B cell (primary cell): ENCODE measurements around the gene VPS33A. TPM values are rescaled to one million over a fixed set of nuclear protein-coding genes. Genes with fewer than 3 reads are reported as not detected.

Experiments used
- ATAC-seq: fragments of 200-7000 bp; cut with Tn5 transposase; one replicate; pipeline ENCODE4 v1.10.0; 2021; ENCODE audit warnings: low read depth, mild to moderate bottlenecking, moderate number of reproducible peaks, moderate library complexity
- CTCF ChIA-PET: fragments of 350-600 bp; sonication (Branson Sonifier 250); formaldehyde crosslinking; loops from one replicate; lab custom pipeline; 2021; ENCODE audit warnings: antibody characterized with exemption, inconsistent platforms; lab: Charles Lee
- POLR2A ChIA-PET: fragments of 350-600 bp; sonication (Branson Sonifier 250); formaldehyde crosslinking; loops from one replicate; lab custom pipeline; 2021; ENCODE audit warnings: antibody characterized with exemption; lab: Charles Lee
- DNase-seq: peaks from one replicate; pipeline ENCODE4 v3.0.0; 2013
- H2AFZ ChIP-seq: 2 replicates; pipeline ENCODE4 v1.6.1; 2012; ENCODE audit warnings: mild to moderate bottlenecking, low read depth, low read length; ENCODE audit not compliant: insufficient read depth, poor library complexity, severe bottlenecking
- H3K27ac ChIP-seq, 2 donors: 1 replicate in 1 of 2; 2 replicates in 1 of 2; pipeline ENCODE4 v1.5.1; 2012 to 2013; ENCODE audit warnings: low read length in 2 of 2, mild to moderate bottlenecking in 2 of 2, moderate library complexity in 1 of 2
- H3K27me3 ChIP-seq, 4 experiments: fragments of 200-600 bp in 1 of 4; sonication (generic) in 1 of 4; replicated peaks in 1 of 4; 1 replicate in 2 of 4; 2 replicates in 2 of 4; pipeline versions ENCODE4 v1.6.1 to v1.7.0; 2013 to 2016; ENCODE audit warnings: low read length in 3 of 4, mild to moderate bottlenecking in 2 of 4, mixed read lengths in 1 of 4, moderate library complexity in 1 of 4; ENCODE audit not compliant: insufficient read depth in 4 of 4, control insufficient read depth in 3 of 4; ENCODE audit errors: control extremely low read depth in 1 of 4
- H3K36me3 ChIP-seq, 2 experiments: replicated peaks in 1 of 2; 1 replicate in 1 of 2; 2 replicates in 1 of 2; pipeline versions ENCODE4 v1.6.1 to v1.7.1; 2013; ENCODE audit warnings: low read length in 1 of 2; ENCODE audit not compliant: insufficient read depth in 2 of 2, control insufficient read depth in 1 of 2; ENCODE audit errors: control extremely low read depth in 1 of 2, extremely low read depth in 1 of 2
- H3K4me1 ChIP-seq, 2 donors: fragments of 200-600 bp in 1 of 2; sonication (generic) in 1 of 2; 1 replicate in 1 of 2; 2 replicates in 1 of 2; pipeline versions ENCODE4 v1.5.1 to v1.6.1; 2013 to 2017; ENCODE audit warnings: low read length in 2 of 2; ENCODE audit not compliant: control insufficient read depth in 2 of 2, insufficient read depth in 2 of 2
- H3K4me2 ChIP-seq: replicated peaks from 2 replicates; pipeline ENCODE3; 2012; ENCODE audit warnings: mild to moderate bottlenecking, low read depth, low read length; ENCODE audit not compliant: poor library complexity, severe bottlenecking
- H3K4me3 ChIP-seq, 5 experiments: fragments of 200-600 bp in 1 of 5; sonication (generic) in 1 of 5; 1 replicate in 3 of 5; 2 replicates in 2 of 5; pipeline versions ENCODE4 v1.5.1 to v1.7.0; 2011 to 2016; ENCODE audit warnings: low read length in 4 of 5, mild to moderate bottlenecking in 4 of 5, low read depth in 2 of 5, control low read depth in 1 of 5, moderate library complexity in 1 of 5; ENCODE audit not compliant: insufficient read depth in 1 of 5; ENCODE audit errors: control extremely low read depth in 1 of 5, extremely low read depth in 1 of 5
- H3K79me2 ChIP-seq: fragments of 200-600 bp; sonication (generic); one replicate; pipeline ENCODE4 v1.6.0; 2016; ENCODE audit warnings: low read length; ENCODE audit not compliant: control insufficient read depth, insufficient read depth
- H3K9ac ChIP-seq: fragments of 200-600 bp; sonication (generic); 2 replicates; pipeline ENCODE4 v1.6.1; 2017; ENCODE audit warnings: mild to moderate bottlenecking, low read length, moderate library complexity
- H3K9me3 ChIP-seq, 3 donors: one replicate each; pipeline versions ENCODE4 v1.6.1 to v1.7.1; 2013; ENCODE audit warnings: low read length in 2 of 3; ENCODE audit not compliant: control insufficient read depth in 2 of 3, insufficient read depth in 1 of 3; ENCODE audit errors: control extremely low read depth in 1 of 3
- H4K20me1 ChIP-seq: 2 replicates; pipeline ENCODE4 v1.6.0; 2012; ENCODE audit warnings: mild to moderate bottlenecking, low read length; ENCODE audit not compliant: insufficient read depth, control insufficient read depth, poor library complexity, severe bottlenecking
- H3K27ac Mint-ChIP-seq: one replicate; pipeline ENCODE4 v1.8.0; 2021; ENCODE audit warnings: mixed read lengths
- H3K27me3 Mint-ChIP-seq: one replicate; pipeline ENCODE4 v1.8.0; 2021; ENCODE audit warnings: mixed read lengths
- H3K4me1 Mint-ChIP-seq: one replicate; pipeline ENCODE4 v1.8.0; 2021; ENCODE audit warnings: mixed read lengths
- H3K4me3 Mint-ChIP-seq: one replicate; pipeline ENCODE4 v1.8.0; 2021; ENCODE audit warnings: mixed read lengths
- H3K9me3 Mint-ChIP-seq: one replicate; pipeline ENCODE4 v1.8.0; 2022; ENCODE audit warnings: mixed read lengths; ENCODE audit not compliant: insufficient read depth
- EZH2 ChIP-seq: IDR thresholded peaks from 2 replicates; pipeline ENCODE4 v1.6.1; 2012; ENCODE audit warnings: borderline replicate concordance, low read depth, mild to moderate bottlenecking, moderate library complexity, low read length; ENCODE audit not compliant: insufficient read depth, poor library complexity, severe bottlenecking
- WGBS: methylation state at CpG from one replicate; pipeline ENCODE4 v1.1.5; 2013; ENCODE audit warnings: missing lambda C conversion rate; ENCODE audit not compliant: insufficient coverage; 5-methylcytosine and 5-hydroxymethylcytosine counted together
- intact Hi-C: fragments of 100-400 bp; cut with micrococcal nuclease; formaldehyde crosslinking; loops from one replicate; pipeline ENCODE4 v1.10.0; 2022
- polyA plus RNA-seq: library from polyadenylated mRNA; depleted of rRNA; stranded (reverse); fragments of >200 nt; gene quantifications from 2 replicates; pipeline ENCODE4 v1.2.3, GENCODE V29; 2012
- total RNA-seq, 2 donors: library from RNA; stranded (reverse); fragments of 120-200 nt in 1 of 2; gene quantifications; 1 replicate in 1 of 2; 2 replicates in 1 of 2; pipeline versions ENCODE4 v1.2.3 to v1.2.4, GENCODE V29; 2013 to 2022
- TF ChIP-seq, protein P1 (sequence below): fragments of 200-600 bp; IDR thresholded peaks from one replicate; pipeline ENCODE4 v1.8.0; 2022; ENCODE audit warnings: antibody characterized with exemption, mild to moderate bottlenecking

Gene VPS33A
- total and polyA plus RNA-seq, 2 donors (not counting 1 experiment from before 2014, with no cell fraction given) = 11.1 to 34.9 TPM

DNA sequence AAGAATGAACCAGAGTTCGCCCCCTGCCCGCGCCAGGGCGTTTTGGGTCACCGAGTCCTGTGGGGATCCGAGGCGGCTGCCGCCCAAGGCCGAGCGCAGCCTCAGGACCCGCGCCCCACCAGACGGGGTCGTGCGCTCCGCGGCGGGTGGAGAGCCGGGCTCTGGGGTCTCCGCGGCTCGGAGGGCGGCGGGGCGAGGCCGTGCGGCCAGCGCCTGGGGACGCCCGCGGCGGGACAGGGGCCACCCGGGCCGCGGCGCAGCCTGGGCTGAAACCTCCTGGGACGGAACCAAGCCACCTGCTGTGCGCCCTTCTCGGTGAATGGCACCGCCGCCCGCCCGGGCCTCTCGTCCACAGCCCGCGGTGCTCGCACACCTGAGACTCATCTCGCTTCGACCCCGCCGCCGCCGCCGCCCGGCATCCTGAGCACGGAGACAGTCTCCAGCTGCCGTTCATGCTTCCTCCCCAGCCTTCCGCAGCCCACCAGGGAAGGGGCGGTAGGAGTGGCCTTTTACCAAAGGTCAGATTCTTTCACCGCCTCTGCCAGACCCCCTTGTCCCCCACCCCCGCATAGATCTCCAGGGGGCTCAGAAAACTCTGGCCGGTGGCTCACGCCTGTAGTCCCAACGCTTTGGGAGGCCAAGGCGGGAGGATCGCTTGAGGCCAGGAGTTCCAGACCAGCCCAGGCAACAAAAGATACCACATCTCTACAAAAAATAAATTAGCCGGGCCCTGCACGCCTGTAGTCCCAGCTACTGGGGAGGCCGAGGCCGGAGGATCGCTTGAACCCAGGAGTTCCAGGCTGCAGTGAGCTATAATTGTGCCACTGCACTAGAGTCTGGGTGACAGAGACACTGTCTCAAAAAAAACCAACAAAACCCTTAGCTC lies 61.9 kb downstream of the VPS33A start:
- no peak overlapping the region for H3K27ac Mint-ChIP-seq
- ChIA-PET CTCF (interaction anchor here (1.0 to 2.1 kb wide), 3 partner anchors 14 to 81 kb away, joined by 3 to 5 read pairs (median 4); no protein-coding TSS in a partner anchor), POLR2A (no interaction called here)
- no peaks in the 10 kb centered on the region for H3K79me2 ChIP-seq
- intact Hi-C loops = no loop called here
- peak overlapping the region; percentile 63 for H3K9ac ChIP-seq
- H3K4me3 ChIP-seq = peak overlapping the region in 3 of 5 experiments; percentile 53 to 70 (median 62)
- H3K4me2 ChIP-seq = peak overlapping the region; percentile 95
- peak overlapping the region; percentile 72 for H2AFZ ChIP-seq
- peaks cover 13 to 14% of the 10 kb centered on the region in 2 donors for H3K4me1 ChIP-seq
- peaks cover 25% of the 10 kb centered on the region for H3K27me3 Mint-ChIP-seq
- peaks cover 0 to 49% (median 26%) of the 10 kb centered on the region in 4 experiments for H3K27me3 ChIP-seq
- WGBS = 9% methylated on average over 71 of the region's 71 CpGs
- TF ChIP-seq, protein P1, sequence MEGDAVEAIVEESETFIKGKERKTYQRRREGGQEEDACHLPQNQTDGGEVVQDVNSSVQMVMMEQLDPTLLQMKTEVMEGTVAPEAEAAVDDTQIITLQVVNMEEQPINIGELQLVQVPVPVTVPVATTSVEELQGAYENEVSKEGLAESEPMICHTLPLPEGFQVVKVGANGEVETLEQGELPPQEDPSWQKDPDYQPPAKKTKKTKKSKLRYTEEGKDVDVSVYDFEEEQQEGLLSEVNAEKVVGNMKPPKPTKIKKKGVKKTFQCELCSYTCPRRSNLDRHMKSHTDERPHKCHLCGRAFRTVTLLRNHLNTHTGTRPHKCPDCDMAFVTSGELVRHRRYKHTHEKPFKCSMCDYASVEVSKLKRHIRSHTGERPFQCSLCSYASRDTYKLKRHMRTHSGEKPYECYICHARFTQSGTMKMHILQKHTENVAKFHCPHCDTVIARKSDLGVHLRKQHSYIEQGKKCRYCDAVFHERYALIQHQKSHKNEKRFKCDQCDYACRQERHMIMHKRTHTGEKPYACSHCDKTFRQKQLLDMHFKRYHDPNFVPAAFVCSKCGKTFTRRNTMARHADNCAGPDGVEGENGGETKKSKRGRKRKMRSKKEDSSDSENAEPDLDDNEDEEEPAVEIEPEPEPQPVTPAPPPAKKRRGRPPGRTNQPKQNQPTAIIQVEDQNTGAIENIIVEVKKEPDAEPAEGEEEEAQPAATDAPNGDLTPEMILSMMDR = no peak
- TF ChIP-seq EZH2 = no peak
- peaks cover 12% of the 10 kb centered on the region for H3K4me1 Mint-ChIP-seq
- ATAC-seq = peak; percentile 22
- peak; percentile 49 for DNase-seq
- H3K27ac ChIP-seq = no peak overlapping the region
- peaks cover 0 to 13% (median 0%) of the 10 kb centered on the region in 3 donors for H3K9me3 ChIP-seq
- peak overlapping the region; percentile 88 for H3K4me3 Mint-ChIP-seq
- no peaks in the 10 kb centered on the region for H3K9me3 Mint-ChIP-seq
- H3K36me3 ChIP-seq = peaks cover 0 to 23% of the 10 kb centered on the region in 2 experiments
- H4K20me1 ChIP-seq = no peaks in the 10 kb centered on the region
